ENCODE measurements around the gene TNS3. TPM values are rescaled to one million over a fixed set of nuclear protein-coding genes. Genes with fewer than 3 reads are reported as not detected.

TNS3 gene
- total RNA-seq, 1 experiment from 2014 or later, result 61.7 TPM

DNA sequence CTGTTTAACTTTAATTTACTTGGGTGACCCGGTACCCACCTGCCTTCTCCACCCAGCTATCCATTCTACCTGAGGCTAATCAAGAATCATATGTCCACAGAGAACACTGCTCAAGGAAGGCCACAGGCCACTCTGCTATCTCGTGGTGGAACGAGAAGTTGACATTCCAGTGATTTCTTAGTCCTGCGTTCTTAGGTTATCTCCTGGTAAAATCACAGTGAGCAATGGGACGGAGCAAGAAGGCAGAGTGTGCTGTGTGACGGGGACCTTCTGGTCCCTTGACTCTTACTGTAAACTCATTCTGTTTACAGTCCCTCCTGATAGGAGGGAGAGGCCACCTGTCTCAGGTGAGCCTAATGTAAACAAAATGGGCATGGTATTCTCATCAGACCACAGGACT lies 256.6 kb downstream of the TNS3 start:
- in situ Hi-C loops (cut with HindIII; ENCODE audit: low pct_unique_long_range_greater_than_20kb, low sequenced_read_pairs), result no loop called here
- DNase-seq (ENCODE audit: low read depth, low spot score), result no peak

DNA sequence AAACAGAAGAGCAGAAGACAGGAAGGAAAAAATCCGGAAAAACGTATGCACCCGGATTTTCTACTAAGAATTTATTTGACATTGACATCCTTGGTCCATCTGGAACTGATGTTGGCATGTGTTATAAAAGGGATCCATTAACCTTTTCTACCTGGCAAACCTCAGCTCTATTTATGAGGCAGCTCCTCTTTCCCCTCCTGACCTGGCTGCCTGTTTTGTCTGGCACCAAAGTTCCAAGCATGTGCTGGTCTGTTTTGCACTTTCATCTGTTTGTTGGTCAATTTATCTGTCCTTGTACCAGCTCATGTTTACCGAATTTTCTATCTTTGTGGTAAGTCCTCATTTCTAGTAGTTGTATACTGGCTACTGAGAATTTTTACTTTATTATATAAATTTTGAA lies 258.0 kb downstream of the TNS3 start:
- no peak for DNase-seq (ENCODE audit: low read depth, low spot score)
- in situ Hi-C loops (cut with HindIII; ENCODE audit: low pct_unique_long_range_greater_than_20kb, low sequenced_read_pairs), result no loop called here

DNA sequence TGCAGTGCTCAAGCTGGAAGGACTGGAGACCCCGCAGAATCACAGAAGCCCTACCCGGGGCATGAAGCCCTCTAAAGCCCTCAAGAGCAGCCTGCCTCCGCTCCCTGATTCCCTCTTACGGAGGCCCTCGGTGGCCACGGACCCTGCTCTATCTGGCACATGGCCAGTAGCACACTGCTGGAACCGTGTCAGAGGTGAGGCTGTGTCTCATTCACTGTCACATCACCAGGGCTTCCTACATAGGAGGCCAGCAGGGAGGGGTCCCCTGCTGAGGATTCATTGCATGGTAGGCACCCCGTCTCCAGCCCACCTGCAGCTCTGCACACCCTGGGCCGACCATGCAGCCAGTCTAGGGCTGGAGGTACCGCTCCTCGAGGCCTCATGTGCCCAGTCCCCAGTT lies 259.2 kb downstream of the TNS3 start:
- in situ Hi-C loops (cut with HindIII; ENCODE audit: low pct_unique_long_range_greater_than_20kb, low sequenced_read_pairs), result no loop called here
- no peak for DNase-seq (ENCODE audit: low read depth, low spot score)

DNA sequence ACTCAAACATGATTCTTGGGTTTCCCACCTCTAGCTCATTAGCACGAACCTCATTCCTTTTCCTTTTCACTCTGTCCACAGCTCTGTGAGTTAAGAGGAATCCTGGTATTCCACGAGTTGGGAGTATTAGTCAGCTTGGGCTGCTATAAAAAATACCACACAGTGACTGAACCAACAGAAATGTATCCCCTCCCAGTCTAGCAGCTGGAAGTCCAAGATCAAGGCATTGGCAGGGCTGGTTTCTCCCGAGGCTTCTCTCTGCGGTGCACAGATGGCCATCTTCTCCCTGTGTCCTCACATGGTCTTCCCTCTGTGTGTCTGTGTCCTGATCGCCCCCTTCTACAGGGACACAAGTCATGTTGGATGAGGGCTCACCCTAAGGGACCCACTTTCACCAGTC lies 261.6 kb downstream of the TNS3 start:
- in situ Hi-C loops (cut with HindIII; ENCODE audit: low pct_unique_long_range_greater_than_20kb, low sequenced_read_pairs), result no loop called here
- no peak for DNase-seq (ENCODE audit: low read depth, low spot score)

DNA sequence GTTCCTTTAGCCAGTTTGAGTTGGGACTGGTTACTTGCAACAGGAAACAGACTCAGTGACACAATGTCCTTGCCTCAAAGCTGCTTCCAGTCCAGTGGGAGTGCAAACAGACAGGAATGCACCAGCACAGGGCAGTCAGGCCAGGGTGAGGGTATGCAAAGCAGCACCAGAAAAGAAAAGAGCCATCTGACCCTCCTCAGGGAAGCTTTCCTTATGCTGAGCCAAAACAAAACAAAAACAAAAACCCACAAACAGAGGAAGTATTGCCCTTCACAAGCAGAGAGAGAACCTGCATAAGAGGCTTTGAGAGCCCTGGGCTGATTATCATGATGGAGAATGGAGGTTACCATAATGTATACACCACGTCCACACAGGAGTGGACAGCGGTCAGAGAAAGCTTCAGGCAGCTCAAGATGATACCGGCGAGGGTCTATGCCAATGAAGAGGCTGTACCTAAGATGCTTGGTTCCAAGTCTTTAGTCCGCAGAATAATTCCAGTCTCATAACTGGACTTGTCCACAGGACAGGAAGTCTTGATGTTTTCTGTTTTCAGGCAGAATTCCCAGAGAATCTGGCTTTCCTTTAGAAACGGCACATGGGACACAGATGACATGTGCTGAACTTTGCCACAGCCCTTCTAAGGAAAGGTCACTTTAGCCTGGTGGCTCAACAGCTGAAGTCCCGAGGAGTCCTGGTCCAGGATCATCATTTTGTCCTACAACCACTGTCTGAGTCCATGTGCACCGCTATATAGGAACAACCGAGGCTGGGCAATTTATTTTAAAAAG lies 263.3 kb downstream of the TNS3 start:
- in situ Hi-C loops (cut with HindIII; ENCODE audit: low pct_unique_long_range_greater_than_20kb, low sequenced_read_pairs), result no loop called here
- no peak for DNase-seq (ENCODE audit: low read depth, low spot score)

DNA sequence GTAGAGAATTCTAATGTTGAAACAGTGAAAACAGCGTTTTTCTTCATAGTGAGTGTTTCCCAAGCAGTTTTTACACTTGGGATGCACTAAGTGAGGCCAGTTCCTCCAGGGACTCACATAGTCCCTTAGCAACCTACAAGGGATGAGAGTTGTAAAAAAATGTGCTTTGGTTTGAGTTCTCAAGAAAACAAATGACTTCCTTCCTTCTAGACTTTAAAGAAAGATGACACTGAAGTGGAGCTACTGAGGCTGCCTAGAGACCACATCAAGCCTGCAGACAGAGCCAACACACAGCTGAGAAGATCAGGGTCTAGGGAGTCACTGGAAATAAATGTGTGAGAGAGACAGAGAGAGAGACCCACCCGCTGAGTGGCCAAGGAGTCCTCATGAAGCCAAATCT lies 264.4 kb downstream of the TNS3 start:
- in situ Hi-C loops (cut with HindIII; ENCODE audit: low pct_unique_long_range_greater_than_20kb, low sequenced_read_pairs), result no loop called here
- no peak for DNase-seq (ENCODE audit: low read depth, low spot score)

DNA sequence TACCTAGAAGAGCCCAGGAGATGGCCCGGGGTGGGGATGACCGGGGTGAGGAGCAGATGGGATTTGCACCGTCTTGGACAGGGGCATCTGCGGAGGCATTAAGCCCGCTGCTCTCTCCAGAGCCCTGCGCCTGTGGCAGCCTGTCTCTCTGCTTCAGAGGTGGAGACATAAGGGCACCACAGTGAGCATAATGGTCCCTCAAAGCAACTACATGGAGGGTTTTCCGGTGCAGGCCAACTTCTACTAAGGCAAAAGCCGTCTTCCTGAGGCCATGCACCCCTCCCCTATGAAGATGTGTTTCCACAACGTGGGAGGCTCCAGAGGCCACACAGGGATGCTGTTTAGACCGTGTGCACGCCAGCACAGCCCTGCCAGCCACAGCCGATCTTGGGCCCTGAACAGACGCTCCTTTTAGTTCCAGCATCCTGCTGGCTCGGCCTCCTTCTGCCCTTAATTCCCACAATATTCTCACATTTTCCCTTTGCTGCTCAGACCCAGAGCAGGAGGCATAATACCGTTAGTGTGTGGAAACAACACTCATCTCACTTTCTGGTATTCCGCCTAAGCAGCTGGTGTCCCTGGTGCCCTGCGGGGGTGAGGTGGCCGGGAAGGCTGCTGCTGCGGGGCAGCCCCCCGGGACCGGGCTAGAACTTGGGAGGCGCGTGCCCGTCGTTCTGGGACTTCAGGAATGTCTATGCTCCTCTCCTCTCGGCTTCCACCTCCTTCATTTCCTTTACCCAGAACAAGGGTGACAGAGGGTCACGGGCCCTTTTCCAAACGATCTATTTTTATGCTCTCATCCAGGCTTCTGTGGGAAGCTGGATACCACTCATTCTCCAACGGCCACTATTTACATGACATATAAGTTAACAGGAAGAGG lies 266.9 kb downstream of the TNS3 start:
- in situ Hi-C loops (cut with HindIII; ENCODE audit: low pct_unique_long_range_greater_than_20kb, low sequenced_read_pairs), result no loop called here
- peak; percentile 49 for DNase-seq (ENCODE audit: low read depth, low spot score)

DNA sequence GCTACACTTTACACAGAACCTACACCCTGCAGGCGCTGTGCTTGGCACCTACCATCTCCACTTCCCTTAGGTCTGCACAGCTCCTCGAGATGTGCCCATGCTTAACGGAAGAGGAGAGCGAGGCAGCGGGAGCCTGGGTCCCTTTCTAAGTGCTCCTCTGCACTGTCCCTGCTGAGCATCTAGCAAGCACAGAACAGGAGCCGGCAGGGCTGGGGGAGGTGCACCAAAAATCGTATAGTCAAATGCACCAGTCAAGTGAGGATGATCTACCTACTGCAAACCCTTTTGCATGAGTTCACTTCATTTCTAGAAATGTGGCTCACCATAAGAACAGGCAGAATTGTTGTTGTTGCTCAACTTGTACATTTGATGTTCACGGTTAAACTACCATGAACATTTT lies 267.7 kb downstream of the TNS3 start:
- DNase-seq (ENCODE audit: low read depth, low spot score), result no peak
- in situ Hi-C loops (cut with HindIII; ENCODE audit: low pct_unique_long_range_greater_than_20kb, low sequenced_read_pairs), result no loop called here

DNA sequence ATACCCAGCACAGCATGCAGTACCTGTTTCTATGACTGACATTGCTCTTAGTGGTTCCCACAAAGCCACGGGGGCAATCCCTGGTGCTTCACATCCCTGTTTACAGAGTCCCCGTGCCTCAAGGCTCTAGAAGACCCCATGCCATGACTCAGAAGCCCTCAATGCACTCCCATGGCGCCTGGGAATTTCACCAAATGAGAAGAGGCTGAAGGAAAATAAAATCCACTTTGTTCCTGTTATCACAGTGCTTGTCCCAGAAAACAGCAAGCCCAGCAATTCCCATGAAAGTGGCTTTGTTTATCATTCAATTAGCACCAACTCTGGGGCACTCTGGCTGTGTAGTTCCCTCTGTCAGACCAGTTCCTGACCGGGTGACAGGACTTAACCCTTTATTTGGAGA lies 268.3 kb downstream of the TNS3 start:
- peak; percentile 81 for DNase-seq (ENCODE audit: low read depth, low spot score)
- in situ Hi-C loops (cut with HindIII; ENCODE audit: low pct_unique_long_range_greater_than_20kb, low sequenced_read_pairs), result no loop called here

DNA sequence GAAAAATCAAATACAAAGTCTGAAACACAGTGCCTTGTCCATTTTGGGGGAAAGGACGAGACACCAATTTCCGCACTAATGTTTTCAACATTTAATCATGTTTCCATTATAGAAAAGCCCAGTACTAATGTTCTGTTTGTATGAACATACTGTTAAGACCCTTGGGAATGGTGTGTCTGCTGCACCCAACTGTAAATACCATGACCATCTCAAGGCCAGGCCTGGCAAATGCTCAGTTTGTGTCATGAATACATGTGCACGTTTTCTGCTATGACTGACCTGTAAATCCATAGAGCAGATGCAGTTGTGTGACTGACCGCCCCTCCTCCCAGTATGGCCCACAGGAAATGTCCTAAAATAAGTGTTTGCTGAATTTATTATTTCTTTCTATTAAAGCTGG lies 270.0 kb downstream of the TNS3 start:
- in situ Hi-C loops (cut with HindIII; ENCODE audit: low pct_unique_long_range_greater_than_20kb, low sequenced_read_pairs), result no loop called here
- no peak for DNase-seq (ENCODE audit: low read depth, low spot score)

DNA sequence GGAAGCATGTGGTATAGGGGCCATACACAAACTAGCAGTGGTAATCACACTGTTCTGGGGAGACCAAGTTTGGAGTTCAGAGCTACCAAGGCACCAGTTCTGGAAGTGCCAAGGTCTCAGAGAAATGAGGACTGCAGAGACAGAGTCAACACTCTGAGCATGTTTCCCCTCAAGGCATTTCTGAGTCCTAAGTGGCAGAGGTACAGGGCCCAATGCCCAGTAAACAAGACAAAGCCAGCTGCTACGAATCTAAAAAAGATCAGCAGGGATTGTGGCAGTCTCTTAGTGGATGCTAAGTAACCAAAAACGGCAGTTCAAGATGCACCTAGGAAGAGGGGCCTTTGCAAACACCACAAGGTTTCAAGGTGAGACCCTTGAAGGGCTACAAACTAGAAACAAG lies 271.9 kb downstream of the TNS3 start:
- in situ Hi-C loops (cut with HindIII; ENCODE audit: low pct_unique_long_range_greater_than_20kb, low sequenced_read_pairs), result no loop called here
- no peak for DNase-seq (ENCODE audit: low read depth, low spot score)

DNA sequence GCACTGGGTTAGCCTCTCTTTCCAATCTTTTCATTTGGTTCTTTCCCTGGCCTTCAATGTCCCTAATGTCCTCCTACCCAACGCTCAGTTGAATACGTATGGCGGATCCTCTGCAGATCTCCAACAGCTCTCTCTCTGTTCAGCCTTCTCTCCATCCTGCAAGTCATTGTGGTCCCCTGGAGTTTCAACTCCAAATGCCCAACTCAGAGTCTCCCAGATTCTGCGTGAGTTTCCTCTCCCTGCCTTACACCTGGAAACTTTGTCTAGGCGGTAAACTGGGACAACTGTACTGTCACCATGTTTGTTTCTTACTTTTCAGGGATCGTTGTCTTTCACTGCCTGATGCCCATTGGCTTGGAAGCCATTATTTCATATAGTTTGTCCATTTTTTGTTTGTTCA lies 273.1 kb downstream of the TNS3 start:
- in situ Hi-C loops (cut with HindIII; ENCODE audit: low pct_unique_long_range_greater_than_20kb, low sequenced_read_pairs), result no loop called here
- DNase-seq (ENCODE audit: low read depth, low spot score), result no peak

DNA sequence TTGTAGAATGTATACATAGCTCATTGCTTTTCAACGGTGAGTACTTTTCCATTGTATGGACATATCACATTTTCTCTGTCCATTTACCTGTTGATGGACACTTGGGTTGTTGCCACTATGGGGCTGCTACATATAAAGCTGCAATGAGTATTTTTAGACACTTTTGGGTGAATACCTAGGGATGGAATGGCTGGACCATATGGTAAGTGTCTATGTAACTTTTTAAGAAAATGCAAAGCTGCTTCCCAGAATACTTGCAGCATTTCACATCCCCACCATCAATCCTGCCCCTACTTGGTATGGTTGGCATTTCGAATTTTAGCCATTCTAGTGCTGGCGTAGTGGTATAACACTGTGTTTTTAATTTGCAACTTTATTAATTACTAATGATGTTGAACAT lies 274.6 kb downstream of the TNS3 start:
- in situ Hi-C loops (cut with HindIII; ENCODE audit: low pct_unique_long_range_greater_than_20kb, low sequenced_read_pairs), result no loop called here

DNA sequence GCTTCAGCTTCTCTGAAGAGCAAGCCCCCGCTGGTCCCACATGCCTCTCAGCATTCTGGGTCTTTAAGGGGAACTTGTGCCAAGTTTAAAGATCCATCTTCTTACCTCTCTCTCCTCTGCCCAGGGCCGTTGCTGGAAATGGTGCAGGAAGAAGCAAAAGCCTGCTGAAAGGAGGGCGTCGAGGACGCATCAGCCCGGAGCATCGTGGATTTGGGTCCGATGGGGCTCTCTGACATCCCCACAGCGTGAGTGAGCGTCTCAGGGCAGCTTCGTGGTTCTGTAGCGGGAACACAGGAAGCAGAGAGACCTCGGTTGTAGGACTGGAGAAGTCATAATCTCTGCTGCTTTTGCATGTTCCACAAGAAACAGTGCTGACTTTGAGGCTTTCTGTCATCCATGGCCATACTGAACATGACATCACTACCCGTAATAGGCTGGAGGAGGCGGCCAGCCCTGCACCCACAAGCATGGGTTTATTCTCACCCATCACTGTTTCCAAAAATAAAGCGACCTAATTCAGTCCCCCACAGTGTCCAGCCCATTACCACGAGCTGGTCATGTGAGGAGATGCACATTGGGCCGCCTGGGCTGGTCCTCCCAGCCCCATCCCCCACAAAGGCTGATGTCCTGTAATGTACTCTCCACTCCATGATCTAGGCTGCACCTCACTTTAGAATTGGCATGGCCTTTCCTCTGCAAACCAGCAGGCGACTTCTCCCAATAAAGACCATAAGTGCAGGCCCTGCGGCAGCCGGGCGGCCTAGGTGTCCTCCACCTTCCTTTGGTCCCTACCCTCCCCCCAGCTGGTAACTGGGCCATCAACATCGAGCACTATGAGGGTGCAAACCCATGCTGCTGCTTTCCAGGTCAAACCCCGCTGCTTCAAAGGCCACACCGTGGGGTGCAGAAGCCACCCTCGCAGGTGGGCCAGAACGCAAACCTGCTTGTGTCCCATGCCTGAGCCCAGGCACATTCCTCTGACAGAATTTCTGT lies 276.9 kb downstream of the TNS3 start:
- no peak for DNase-seq (ENCODE audit: low read depth, low spot score)
- in situ Hi-C loops (cut with HindIII; ENCODE audit: low pct_unique_long_range_greater_than_20kb, low sequenced_read_pairs), result no loop called here

More for the DNA sequence above, 274.6 kb downstream of the TNS3 start:
- DNase-seq (ENCODE audit: low read depth, low spot score), result no peak

DNA sequence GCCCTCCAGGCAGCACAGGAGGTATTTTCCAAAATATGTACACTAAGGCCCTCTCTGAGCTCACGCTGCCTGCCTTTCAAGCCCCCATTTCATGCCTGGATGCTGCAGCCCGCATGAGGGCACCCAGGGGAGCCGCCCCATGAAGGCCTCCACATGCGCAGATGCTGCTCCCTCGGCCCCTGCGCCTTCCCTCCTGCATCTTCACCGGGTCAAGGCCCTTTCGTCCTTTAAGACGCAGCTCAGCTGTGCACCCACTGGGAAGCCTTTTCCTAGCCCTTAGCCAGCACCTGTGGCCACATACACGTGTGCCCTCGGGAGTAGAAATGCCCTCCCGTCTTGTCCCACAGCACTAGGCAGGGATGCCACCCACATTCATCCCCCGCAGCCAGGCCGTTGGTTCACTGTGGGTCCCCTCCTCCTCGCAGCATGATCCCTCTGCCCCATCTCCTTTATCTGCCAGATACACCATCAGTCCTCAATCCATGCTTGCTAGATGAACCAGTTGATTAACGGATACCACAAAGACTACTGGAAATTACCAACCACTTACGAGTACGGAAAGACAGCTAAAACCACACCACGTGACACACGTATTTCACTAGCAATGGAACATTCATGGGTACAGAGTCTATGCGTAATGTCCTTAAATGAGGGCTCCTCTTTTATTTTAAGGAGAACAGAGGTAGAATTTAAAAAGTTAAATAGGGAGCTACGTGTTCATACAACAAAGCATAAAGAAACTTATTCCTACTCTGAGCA lies 278.0 kb downstream of the TNS3 start:
- in situ Hi-C loops (cut with HindIII; ENCODE audit: low pct_unique_long_range_greater_than_20kb, low sequenced_read_pairs), result no loop called here
- DNase-seq (ENCODE audit: low read depth, low spot score), result no peak

DNA sequence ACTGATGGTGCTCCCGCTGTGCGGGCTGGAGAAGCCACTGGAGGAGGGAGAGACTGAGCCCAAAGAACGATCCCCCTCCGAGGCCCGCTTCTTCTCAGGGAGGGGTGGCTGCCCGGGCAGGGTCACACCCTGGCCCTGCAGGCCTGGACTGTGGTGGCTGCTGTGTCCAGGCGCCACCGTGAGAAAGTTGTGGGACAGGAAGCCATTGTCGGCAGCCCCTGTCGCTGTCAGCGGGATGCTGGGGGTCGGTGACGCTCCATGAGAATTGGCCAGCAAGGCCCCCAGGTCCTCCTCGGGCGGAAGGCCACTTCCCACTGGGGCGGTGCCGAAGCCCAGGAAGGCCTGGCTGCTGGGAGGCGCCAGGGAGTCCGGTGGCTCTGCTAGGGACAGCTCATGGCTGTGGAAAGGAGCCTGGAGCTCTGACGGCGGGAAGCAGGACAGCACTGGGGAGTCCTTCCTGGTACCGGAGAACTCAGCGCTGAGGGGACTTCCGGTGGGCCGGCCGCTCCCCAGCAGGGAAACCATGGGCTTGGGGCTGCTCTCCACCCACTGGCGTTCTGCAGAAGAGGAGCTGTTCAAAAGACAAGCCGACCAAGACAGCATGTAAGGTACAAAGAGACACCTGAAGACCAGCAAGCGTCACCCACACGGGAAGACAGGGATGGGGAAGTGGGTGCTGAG lies 278.8 kb downstream of the TNS3 start:
- in situ Hi-C loops (cut with HindIII; ENCODE audit: low pct_unique_long_range_greater_than_20kb, low sequenced_read_pairs), result no loop called here
- DNase-seq (ENCODE audit: low read depth, low spot score), result no peak

DNA sequence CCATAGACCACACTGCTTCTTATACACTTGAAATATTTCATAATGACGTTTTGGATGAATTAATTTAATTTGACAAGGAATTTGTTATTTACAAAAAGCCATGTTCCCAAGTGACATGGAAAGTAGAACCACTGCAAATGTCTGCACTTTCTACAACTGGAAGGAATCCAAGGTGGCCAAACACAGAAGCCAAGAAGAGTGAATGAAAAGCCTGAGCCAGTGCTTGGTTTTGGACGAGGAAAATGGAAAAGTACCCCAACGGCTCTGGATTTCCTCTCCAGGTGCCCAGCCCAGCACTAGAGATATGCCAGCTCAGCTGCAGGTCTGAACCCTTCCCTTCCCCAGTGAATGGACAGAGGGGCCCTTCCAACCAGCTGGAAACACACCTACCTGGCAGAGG lies 279.4 kb downstream of the TNS3 start:
- no peak for DNase-seq (ENCODE audit: low read depth, low spot score)
- in situ Hi-C loops (cut with HindIII; ENCODE audit: low pct_unique_long_range_greater_than_20kb, low sequenced_read_pairs), result no loop called here

Data from SK-MEL-5 (cell line).